IMR-90 (cell line): ENCODE data around the gene SBNO1. TPM values are rescaled to one million over a fixed set of nuclear protein-coding genes. Genes with fewer than 3 reads are reported as not detected.

Experiments used
- ATAC-seq: fragments of 200-7000 bp; cut with Tn5 transposase; 2 replicates; pipeline ENCODE4 v1.9.1; 2020; ENCODE audit warnings: low read depth, mild to moderate bottlenecking, moderate library complexity
- BruUV-seq: library from RNA; stranded (reverse); fragments of 400-500 nt; replicated peaks from 2 replicates; lab custom pipeline; 2021; lab: Mats Ljungman, UMichigan
- CTCF ChIA-PET: fragments of 300-600 bp; formaldehyde crosslinking; extraction: SDS; loops from one replicate; lab custom pipeline; 2021; ENCODE audit warnings: antibody characterized with exemption; lab: Yijun Ruan, JAX
- POLR2A ChIA-PET: fragments of 300-600 bp; sonication (Branson Sonifier 250); formaldehyde crosslinking; loops from one replicate; lab custom pipeline; 2022; ENCODE audit warnings: antibody characterized with exemption; ENCODE audit not compliant: unreplicated experiment; lab: Charles Lee
- DNase-seq: peaks from one replicate; pipeline ENCODE4 v3.0.0; 2013
- H2AFZ ChIP-seq: replicated peaks from 2 replicates; pipeline ENCODE3; 2013; ENCODE audit warnings: low read length, mild to moderate bottlenecking; ENCODE audit not compliant: poor library complexity
- H2AK5ac ChIP-seq: 2 replicates; pipeline ENCODE4 v1.6.1; 2013; ENCODE audit warnings: low read depth, low read length, inconsistent platforms
- H2AK9ac ChIP-seq: replicated peaks from 2 replicates; pipeline ENCODE3; 2013; ENCODE audit warnings: mild to moderate bottlenecking, low read depth, low read length, moderate library complexity; ENCODE audit not compliant: poor library complexity
- H2BK120ac ChIP-seq: 2 replicates; pipeline ENCODE4 v1.6.1; 2013; ENCODE audit warnings: low read depth, low read length, inconsistent platforms
- H2BK15ac ChIP-seq: 3 replicates; pipeline ENCODE4 v1.6.1; 2013; ENCODE audit warnings: low read depth, low read length, inconsistent platforms
- H2BK20ac ChIP-seq: 2 replicates; pipeline ENCODE4 v1.6.1; 2013; ENCODE audit warnings: low read depth, mild to moderate bottlenecking, inconsistent platforms, low read length, moderate library complexity
- H2BK5ac ChIP-seq: 2 replicates; pipeline ENCODE4 v1.6.1; 2013; ENCODE audit warnings: mild to moderate bottlenecking, low read depth, low read length, inconsistent platforms; ENCODE audit not compliant: poor library complexity, severe bottlenecking
- H3K14ac ChIP-seq: replicated peaks from 2 replicates; pipeline ENCODE4 v1.6.1; 2013; ENCODE audit warnings: low read depth, low read length, inconsistent platforms
- H3K18ac ChIP-seq: 2 replicates; pipeline ENCODE4 v1.6.1; 2013; ENCODE audit warnings: low read depth, low read length, control low read depth
- H3K23ac ChIP-seq: 2 replicates; pipeline ENCODE4 v1.6.1; 2013; ENCODE audit warnings: low read depth, low read length, inconsistent platforms
- H3K27ac ChIP-seq: 2 replicates; pipeline ENCODE4 v1.5.1; 2013; ENCODE audit warnings: mild to moderate bottlenecking, control low read depth, low read length; ENCODE audit not compliant: insufficient read depth
- H3K27me3 ChIP-seq: 2 replicates; pipeline ENCODE4 v1.6.1; 2013; ENCODE audit warnings: low read length; ENCODE audit not compliant: control insufficient read depth, insufficient read depth
- H3K36me3 ChIP-seq: 2 replicates; pipeline ENCODE4 v1.6.1; 2013; ENCODE audit warnings: low read length, mixed read lengths; ENCODE audit not compliant: control insufficient read depth, insufficient read depth
- H3K4ac ChIP-seq: 2 replicates; pipeline ENCODE4 v1.6.1; 2013; ENCODE audit warnings: low read depth, low read length, inconsistent platforms
- H3K4me1 ChIP-seq: 2 replicates; pipeline ENCODE4 v1.6.1; 2013; ENCODE audit warnings: low read length, mixed read lengths; ENCODE audit not compliant: control insufficient read depth, insufficient read depth
- H3K4me2 ChIP-seq: 2 replicates; pipeline ENCODE4 v1.6.1; 2013; ENCODE audit warnings: low read depth, mild to moderate bottlenecking, control low read depth, low read length, moderate library complexity
- H3K4me3 ChIP-seq: 2 replicates; pipeline ENCODE4 v1.5.1; 2013; ENCODE audit warnings: low read depth, mild to moderate bottlenecking, control low read depth, low read length, moderate library complexity; ENCODE audit not compliant: insufficient read depth
- H3K56ac ChIP-seq: 2 replicates; pipeline ENCODE4 v1.6.1; 2013; ENCODE audit warnings: low read length, inconsistent platforms; ENCODE audit not compliant: insufficient read depth; ENCODE audit errors: extremely low read depth
- H3K79me1 ChIP-seq, 2 experiments: 2 replicates each; pipeline ENCODE4 v1.6.1; 2013; ENCODE audit warnings: low read length in 2 of 2, inconsistent platforms in 1 of 2, low read depth in 1 of 2
- H3K9ac ChIP-seq: 2 replicates; pipeline ENCODE4 v1.6.1; 2013; ENCODE audit warnings: low read depth, low read length, control low read depth
- H3K9me1 ChIP-seq: 2 replicates; pipeline ENCODE4 v1.6.1; 2013; ENCODE audit warnings: low read length, inconsistent platforms; ENCODE audit not compliant: insufficient read depth
- H3K9me3 ChIP-seq: 2 replicates; pipeline ENCODE4 v1.6.1; 2013; ENCODE audit warnings: low read length; ENCODE audit not compliant: control insufficient read depth, insufficient read depth
- H4K20me1 ChIP-seq: 2 replicates; pipeline ENCODE4 v1.6.1; 2013; ENCODE audit warnings: low read length, inconsistent platforms; ENCODE audit not compliant: insufficient read depth
- H4K5ac ChIP-seq: 2 replicates; pipeline ENCODE4 v1.6.1; 2013; ENCODE audit warnings: mild to moderate bottlenecking, low read depth, low read length, control low read depth
- H4K8ac ChIP-seq, 2 experiments: 2 replicates each; pipeline ENCODE4 v1.6.1; 2013; ENCODE audit warnings: low read depth in 2 of 2, low read length in 2 of 2, control low read depth in 1 of 2, inconsistent platforms in 1 of 2
- H4K91ac ChIP-seq: 2 replicates; pipeline ENCODE4 v1.6.1; 2013; ENCODE audit warnings: low read depth, low read length, inconsistent platforms; ENCODE audit not compliant: insufficient read depth
- BHLHE40 ChIP-seq: fragments of 150-350 bp; IDR thresholded peaks from 2 replicates; pipeline ENCODE4 v1.6.1; 2016; ENCODE audit warnings: mild to moderate bottlenecking, low read depth, low read length
- CEBPB ChIP-seq: IDR thresholded peaks from 2 replicates; pipeline ENCODE4 v1.6.1; 2012; ENCODE audit warnings: low read depth, low read length, improper control_type of control experiment
- CHD1 ChIP-seq: IDR thresholded peaks from 2 replicates; pipeline ENCODE4 v1.6.1; 2012; ENCODE audit warnings: low read depth, low read length, improper control_type of control experiment
- FOS ChIP-seq: fragments of 150-350 bp; IDR thresholded peaks from 2 replicates; pipeline ENCODE4 v1.6.1; 2016; ENCODE audit warnings: low read depth, low read length
- MAFK ChIP-seq: IDR thresholded peaks from 2 replicates; pipeline ENCODE4 v1.6.1; 2012; ENCODE audit warnings: low read depth, low read length, improper control_type of control experiment
- MAZ ChIP-seq: IDR thresholded peaks from 2 replicates; pipeline ENCODE4 v1.6.1; 2012; ENCODE audit warnings: low read depth, mild to moderate bottlenecking, low read length, improper control_type of control experiment, moderate library complexity, borderline replicate concordance
- MXI1 ChIP-seq: IDR thresholded peaks from 2 replicates; pipeline ENCODE4 v1.6.1; 2012; ENCODE audit warnings: low read depth, mild to moderate bottlenecking, low read length, moderate library complexity, borderline replicate concordance
- NFE2L2 ChIP-seq: fragments of 150-350 bp; IDR thresholded peaks from 2 replicates; pipeline ENCODE4 v1.6.1; 2016; ENCODE audit warnings: low read depth, mild to moderate bottlenecking, low read length
- POLR2A ChIP-seq: IDR thresholded peaks from 2 replicates; pipeline ENCODE4 v1.6.1; 2012; ENCODE audit warnings: mild to moderate bottlenecking, low read depth, low read length
- RAD21 ChIP-seq: IDR thresholded peaks from 2 replicates; pipeline ENCODE4 v1.6.1; 2012; ENCODE audit warnings: low read length, improper control_type of control experiment
- RCOR1 ChIP-seq: IDR thresholded peaks from 2 replicates; pipeline ENCODE4 v1.6.1; 2012; ENCODE audit warnings: mild to moderate bottlenecking, low read length, improper control_type of control experiment; ENCODE audit not compliant: insufficient replicate concordance
- RFX5 ChIP-seq: IDR thresholded peaks from 2 replicates; pipeline ENCODE4 v1.8.0; 2012; ENCODE audit warnings: low read depth, mild to moderate bottlenecking, low read length, moderate library complexity
- SMC3 ChIP-seq: fragments of 150-350 bp; IDR thresholded peaks from 2 replicates; pipeline ENCODE4 v1.6.1; 2016; ENCODE audit warnings: low read depth, mild to moderate bottlenecking, antibody characterized with exemption, low read length, moderate library complexity
- WGBS, 2 experiments: methylation state at CpG; one replicate each; pipeline versions ENCODE4 v1.1.5 to v1.1.7; 2013; ENCODE audit warnings: missing lambda C conversion rate in 2 of 2; ENCODE audit not compliant: insufficient read length in 1 of 2; ENCODE audit errors: extremely low coverage in 2 of 2; 5-methylcytosine and 5-hydroxymethylcytosine counted together
- dilution Hi-C: fragments of 300-500 bp; cut with HindIII; formaldehyde crosslinking; loops from one replicate; pipeline ENCODE4 v1.14.3; 2018; ENCODE audit warnings: low sequenced_read_pairs; ENCODE audit not compliant: unreplicated experiment
- in situ Hi-C: fragments of 300-500 bp; cut with MboI; formaldehyde crosslinking; loops from 3 replicates; pipeline ENCODE4 v1.14.3; 2019; ENCODE audit warnings: low sequenced_read_pairs, inconsistent platforms, mixed read lengths
- intact Hi-C: fragments of 100-400 bp; cut with micrococcal nuclease; formaldehyde crosslinking; loops from 2 replicates; pipeline ENCODE4 v1.10.0; 2022
- polyA plus RNA-seq, 3 experiments: library from polyadenylated mRNA; depleted of rRNA; stranded (reverse); fragments of >200 nt; gene quantifications; 2 replicates each; pipeline ENCODE4 v1.2.3, GENCODE V29; 2012; ENCODE audit warnings: low replicate concordance in 1 of 3
- total RNA-seq: library from RNA; depleted of rRNA; stranded (reverse); fragments of >200 nt; gene quantifications from 2 replicates; pipeline ENCODE4 v1.2.3, GENCODE V29; 2012
- TF ChIP-seq, protein P1 (sequence below): fragments of 150-350 bp; IDR thresholded peaks from 2 replicates; pipeline ENCODE4 v1.6.1; 2016; ENCODE audit warnings: low read depth, mild to moderate bottlenecking, low read length, moderate library complexity, borderline replicate concordance
- TF ChIP-seq, protein P2 (sequence below): fragments of 150-350 bp; IDR thresholded peaks from 2 replicates; pipeline ENCODE4 v1.6.1; 2017; ENCODE audit warnings: mild to moderate bottlenecking, antibody characterized with exemption, low read length, low read depth
- TF ChIP-seq, protein P3 (sequence below): conservative IDR thresholded peaks from 2 replicates; pipeline ENCODE4 v1.5.1; 2012; ENCODE audit warnings: mild to moderate bottlenecking, low read depth, low read length, improper control_type of control experiment

The SBNO1 gene
- total and polyA plus RNA-seq, 2 of the 4 experiments (the other 2 are of a cell fraction), result 5.3 to 24.9 TPM

DNA sequence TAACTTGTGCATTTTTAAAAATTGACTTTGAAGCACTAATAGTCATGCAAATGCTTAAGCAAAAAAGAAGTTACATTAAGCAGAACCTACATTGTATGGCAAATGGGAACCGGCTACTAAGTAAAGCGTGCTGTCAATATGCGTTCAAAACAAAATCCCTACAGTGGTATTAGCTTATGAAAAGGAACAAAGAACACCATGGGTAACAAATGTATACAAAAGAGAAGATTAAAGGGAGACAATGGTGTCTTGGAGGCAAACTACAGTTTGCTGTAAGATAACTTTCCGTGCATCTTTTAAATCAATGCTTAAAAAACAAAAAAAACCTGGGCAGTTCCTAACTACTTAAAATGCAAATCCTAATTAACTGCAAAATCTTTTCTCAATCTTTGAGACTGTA lies 103.5 kb downstream of the SBNO1 start:
- ChIA-PET POLR2A (no interaction called here), CTCF (no interaction called here)
- dilution Hi-C loops (no loop called here), in situ Hi-C loops (no loop called here), intact Hi-C loops (no loop called here)
- Histone ChIP-seq H4K91ac (no peak overlapping the region), H3K4me3 (no peak overlapping the region), H2BK5ac (no peak overlapping the region), H3K27ac (no peak overlapping the region), H2BK120ac (no peak overlapping the region), H3K14ac (no peak overlapping the region), H3K36me3 (peaks cover 74% of the 10 kb centered on the region), H2AFZ (no peak overlapping the region), H3K4ac (no peak overlapping the region), H3K56ac (no peak overlapping the region), H2AK9ac (no peak overlapping the region), H3K18ac (no peak overlapping the region), H3K9me3 (no peaks in the 10 kb centered on the region), H3K27me3 (no peaks in the 10 kb centered on the region), H3K79me1 (peaks cover 17 to 54% of the 10 kb centered on the region in 2 experiments), H3K4me1 (no peaks in the 10 kb centered on the region), H4K8ac (no peak overlapping the region), H3K23ac (no peak overlapping the region), H2BK20ac (no peak overlapping the region), H2BK15ac (no peak overlapping the region), H4K5ac (no peak overlapping the region), H4K20me1 (peaks cover 40% of the 10 kb centered on the region), H2AK5ac (no peak overlapping the region), H3K9ac (no peak overlapping the region), H3K4me2 (no peak overlapping the region), H3K9me1 (no peaks in the 10 kb centered on the region; the same call in 1 of the 2 replicates)
- no peak for ATAC-seq
- TF ChIP-seq FOS (no peak), CHD1 (no peak), RFX5 (no peak), CEBPB (no peak), MAFK (no peak), MAZ (no peak), RCOR1 (no peak), BHLHE40 (no peak), NFE2L2 (no peak), MXI1 (no peak), POLR2A (no peak), RAD21 (no peak), SMC3 (no peak)
- TF ChIP-seq, protein P1, sequence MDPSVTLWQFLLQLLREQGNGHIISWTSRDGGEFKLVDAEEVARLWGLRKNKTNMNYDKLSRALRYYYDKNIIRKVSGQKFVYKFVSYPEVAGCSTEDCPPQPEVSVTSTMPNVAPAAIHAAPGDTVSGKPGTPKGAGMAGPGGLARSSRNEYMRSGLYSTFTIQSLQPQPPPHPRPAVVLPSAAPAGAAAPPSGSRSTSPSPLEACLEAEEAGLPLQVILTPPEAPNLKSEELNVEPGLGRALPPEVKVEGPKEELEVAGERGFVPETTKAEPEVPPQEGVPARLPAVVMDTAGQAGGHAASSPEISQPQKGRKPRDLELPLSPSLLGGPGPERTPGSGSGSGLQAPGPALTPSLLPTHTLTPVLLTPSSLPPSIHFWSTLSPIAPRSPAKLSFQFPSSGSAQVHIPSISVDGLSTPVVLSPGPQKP, result no peak
- TF ChIP-seq, protein P2, sequence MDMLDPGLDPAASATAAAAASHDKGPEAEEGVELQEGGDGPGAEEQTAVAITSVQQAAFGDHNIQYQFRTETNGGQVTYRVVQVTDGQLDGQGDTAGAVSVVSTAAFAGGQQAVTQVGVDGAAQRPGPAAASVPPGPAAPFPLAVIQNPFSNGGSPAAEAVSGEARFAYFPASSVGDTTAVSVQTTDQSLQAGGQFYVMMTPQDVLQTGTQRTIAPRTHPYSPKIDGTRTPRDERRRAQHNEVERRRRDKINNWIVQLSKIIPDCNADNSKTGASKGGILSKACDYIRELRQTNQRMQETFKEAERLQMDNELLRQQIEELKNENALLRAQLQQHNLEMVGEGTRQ, result no peak
- TF ChIP-seq, protein P3, sequence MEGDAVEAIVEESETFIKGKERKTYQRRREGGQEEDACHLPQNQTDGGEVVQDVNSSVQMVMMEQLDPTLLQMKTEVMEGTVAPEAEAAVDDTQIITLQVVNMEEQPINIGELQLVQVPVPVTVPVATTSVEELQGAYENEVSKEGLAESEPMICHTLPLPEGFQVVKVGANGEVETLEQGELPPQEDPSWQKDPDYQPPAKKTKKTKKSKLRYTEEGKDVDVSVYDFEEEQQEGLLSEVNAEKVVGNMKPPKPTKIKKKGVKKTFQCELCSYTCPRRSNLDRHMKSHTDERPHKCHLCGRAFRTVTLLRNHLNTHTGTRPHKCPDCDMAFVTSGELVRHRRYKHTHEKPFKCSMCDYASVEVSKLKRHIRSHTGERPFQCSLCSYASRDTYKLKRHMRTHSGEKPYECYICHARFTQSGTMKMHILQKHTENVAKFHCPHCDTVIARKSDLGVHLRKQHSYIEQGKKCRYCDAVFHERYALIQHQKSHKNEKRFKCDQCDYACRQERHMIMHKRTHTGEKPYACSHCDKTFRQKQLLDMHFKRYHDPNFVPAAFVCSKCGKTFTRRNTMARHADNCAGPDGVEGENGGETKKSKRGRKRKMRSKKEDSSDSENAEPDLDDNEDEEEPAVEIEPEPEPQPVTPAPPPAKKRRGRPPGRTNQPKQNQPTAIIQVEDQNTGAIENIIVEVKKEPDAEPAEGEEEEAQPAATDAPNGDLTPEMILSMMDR, result no peak
- BruUV-seq, result TSS peak; percentile 96
- DNase-seq, result no peak
- WGBS, 2 experiments, result no CpG with 5 or more reads among the region's 4 CpGs
